Measurements from ENCODE around the gene FAM131A. TPM values are rescaled to one million over a fixed set of nuclear protein-coding genes. Genes with fewer than 3 reads are reported as not detected.

The FAM131A gene
- total and polyA plus RNA-seq, 2 donors (not counting 3 experiments of a cell fraction or from before 2014, with no cell fraction given) = 19.9 to 29.9 TPM

DNA sequence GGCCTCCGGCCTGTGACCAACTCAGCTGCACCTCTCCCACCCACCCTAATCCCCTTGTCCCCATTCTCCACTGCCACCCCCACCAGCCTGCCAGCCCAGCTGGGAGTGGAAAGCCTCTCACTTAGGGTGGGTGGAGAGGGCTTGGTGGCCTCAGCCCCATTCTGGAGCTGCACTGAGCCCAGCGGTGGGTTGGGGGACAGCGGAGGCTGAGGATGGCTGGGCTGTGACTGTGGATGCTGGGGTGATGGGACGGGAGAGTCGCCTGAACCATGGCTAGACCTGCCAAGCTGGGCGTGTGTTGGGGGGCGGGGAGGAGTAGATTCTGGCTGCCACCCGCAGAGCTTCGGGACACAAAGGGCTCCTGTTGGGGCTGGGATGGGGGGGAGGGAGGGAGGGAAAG, 22.2 kb downstream of the FAM131A start:
- POLR2A ChIA-PET = no interaction called here

More for the DNA sequence above, 22.2 kb downstream of the FAM131A start:
- intact Hi-C loops (cut with micrococcal nuclease) = no loop called here
- Histone ChIP-seq H3K27me3 (ENCODE audit: control insufficient read depth in 2 of 2, insufficient read depth in 2 of 2, low read length in 2 of 2) (no peaks in the 10 kb centered on the region), H3K9me3 (replicated peaks; ENCODE audit: control insufficient read depth, insufficient read depth, low read length) (no peaks in the 10 kb centered on the region), H3K36me3 (ENCODE audit: control insufficient read depth in 2 of 2, extremely low read depth in 1 of 2, insufficient read depth in 2 of 2, low read length in 2 of 2) (peaks cover 0 to 1% of the 10 kb centered on the region in 2 experiments), H3K9me1 (replicated peaks; ENCODE audit: control insufficient read depth, extremely low read depth, insufficient read depth, low read length) (no peaks in the 10 kb centered on the region), H2AFZ (ENCODE audit: low read depth, low read length) (no peak overlapping the region), H3K27ac (ENCODE audit: insufficient read depth, low read depth, low read length) (no peak overlapping the region), H3K4me1 (ENCODE audit: control insufficient read depth, extremely low read depth, insufficient read depth, low read length) (peaks cover 12% of the 10 kb centered on the region), H3K9ac (replicated peaks; ENCODE audit: extremely low read depth, insufficient read depth, low read length) (no peak overlapping the region), H3K4me3 (replicated peaks in 1 of 3; ENCODE audit: insufficient read depth in 1 of 3, low read depth in 1 of 3, low read length in 3 of 3) (no peak overlapping the region), H3K79me2 (ENCODE audit: control insufficient read depth, insufficient read depth, low read length) (peaks cover 14% of the 10 kb centered on the region), H3K4me2 (ENCODE audit: insufficient read depth, low read length) (no peak overlapping the region), H4K20me1 (replicated peaks; ENCODE audit: control insufficient read depth, extremely low read depth, insufficient read depth, low read length) (no peaks in the 10 kb centered on the region)
- TF ChIP-seq GATA2 (IDR thresholded peaks at IDR 0.05; ENCODE audit: insufficient read depth, insufficient read length, low read depth, low read length) = no peak
- no peak for TF ChIP-seq EZH2 (IDR thresholded peaks at IDR 0.05; ENCODE audit: borderline replicate concordance, low read depth, low read length, severe bottlenecking)
- TF ChIP-seq FOS (IDR thresholded peaks at IDR 0.05; ENCODE audit: borderline replicate concordance, insufficient read depth, low read length) = no peak
- TF ChIP-seq POLR2AphosphoS5 (IDR thresholded peaks at IDR 0.05; ENCODE audit: insufficient read depth, low read depth, low read length) = no peak
- no peak for TF ChIP-seq MYC (IDR thresholded peaks at IDR 0.05; ENCODE audit: low read depth, low read length)
- TF ChIP-seq, protein P1, sequence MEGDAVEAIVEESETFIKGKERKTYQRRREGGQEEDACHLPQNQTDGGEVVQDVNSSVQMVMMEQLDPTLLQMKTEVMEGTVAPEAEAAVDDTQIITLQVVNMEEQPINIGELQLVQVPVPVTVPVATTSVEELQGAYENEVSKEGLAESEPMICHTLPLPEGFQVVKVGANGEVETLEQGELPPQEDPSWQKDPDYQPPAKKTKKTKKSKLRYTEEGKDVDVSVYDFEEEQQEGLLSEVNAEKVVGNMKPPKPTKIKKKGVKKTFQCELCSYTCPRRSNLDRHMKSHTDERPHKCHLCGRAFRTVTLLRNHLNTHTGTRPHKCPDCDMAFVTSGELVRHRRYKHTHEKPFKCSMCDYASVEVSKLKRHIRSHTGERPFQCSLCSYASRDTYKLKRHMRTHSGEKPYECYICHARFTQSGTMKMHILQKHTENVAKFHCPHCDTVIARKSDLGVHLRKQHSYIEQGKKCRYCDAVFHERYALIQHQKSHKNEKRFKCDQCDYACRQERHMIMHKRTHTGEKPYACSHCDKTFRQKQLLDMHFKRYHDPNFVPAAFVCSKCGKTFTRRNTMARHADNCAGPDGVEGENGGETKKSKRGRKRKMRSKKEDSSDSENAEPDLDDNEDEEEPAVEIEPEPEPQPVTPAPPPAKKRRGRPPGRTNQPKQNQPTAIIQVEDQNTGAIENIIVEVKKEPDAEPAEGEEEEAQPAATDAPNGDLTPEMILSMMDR (IDR thresholded peaks at IDR 0.05; ENCODE audit: extremely low read depth in 1 of 2, insufficient read depth in 1 of 2, low read depth in 1 of 2, low read length in 2 of 2) = no peak
- TF ChIP-seq JUN (IDR thresholded peaks at IDR 0.05; ENCODE audit: borderline replicate concordance, insufficient read depth, insufficient read length, low read depth) = no peak
- no peak for TF ChIP-seq POLR2A (IDR thresholded peaks at IDR 0.05; ENCODE audit: low read depth, low read length)
- TF ChIP-seq, protein P2, sequence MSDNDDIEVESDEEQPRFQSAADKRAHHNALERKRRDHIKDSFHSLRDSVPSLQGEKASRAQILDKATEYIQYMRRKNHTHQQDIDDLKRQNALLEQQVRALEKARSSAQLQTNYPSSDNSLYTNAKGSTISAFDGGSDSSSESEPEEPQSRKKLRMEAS (IDR thresholded peaks at IDR 0.05; ENCODE audit: insufficient read depth, insufficient read length) = no peak
- no TSS peak for BruUV-seq (replicated peaks)
- DNase-seq (ENCODE audit: low read depth, low spot score) (no peak), FAIRE-seq (no peak)
- CTCF ChIA-PET = interaction anchor here (1.5 kb wide), 1 partner anchor 18 kb away, joined by 5 read pairs; no protein-coding TSS in a partner anchor
- dilution Hi-C loops (cut with MboI; ENCODE audit: extremely low pct_ligation_motif_present, low sequenced_read_pairs) = no loop called here

All from endothelial cell of umbilical vein (primary cell).